Activated naive CD8-positive, alpha-beta T cell treated with anti-CD3 and anti-CD28 coated beads for 36 hours (primary cell): ENCODE measurements around the gene PLCG2. TPM values are rescaled to one million over a fixed set of nuclear protein-coding genes. Genes with fewer than 3 reads are reported as not detected.

Experiments
- DNase-seq: peaks from one replicate; pipeline ENCODE4 v3.0.0; 2021
- H3K27ac Mint-ChIP-seq: one replicate; pipeline ENCODE4 v1.8.0; 2022; ENCODE audit warnings: mild to moderate bottlenecking, moderate library complexity, mixed read lengths
- H3K27me3 Mint-ChIP-seq: one replicate; pipeline ENCODE4 v1.8.0; 2022; ENCODE audit warnings: mild to moderate bottlenecking, mixed read lengths
- H3K36me3 Mint-ChIP-seq: one replicate; pipeline ENCODE4 v1.8.0; 2021; ENCODE audit warnings: mild to moderate bottlenecking, mixed read lengths
- H3K4me1 Mint-ChIP-seq: one replicate; pipeline ENCODE4 v1.8.0; 2021; ENCODE audit warnings: mixed read lengths
- H3K4me3 Mint-ChIP-seq: one replicate; pipeline ENCODE4 v1.8.0; 2022; ENCODE audit warnings: mild to moderate bottlenecking, moderate library complexity, mixed read lengths
- H3K9me3 Mint-ChIP-seq: one replicate; pipeline ENCODE4 v1.8.0; 2022; ENCODE audit warnings: mixed read lengths
- total RNA-seq, 2 experiments: library from RNA; stranded (reverse); gene quantifications; one replicate each; pipeline ENCODE4 v1.2.3, GENCODE V29; 2021

Gene PLCG2
- total RNA-seq, 2 experiments from 2014 or later, result 7.7 to 8.1 TPM

DNA sequence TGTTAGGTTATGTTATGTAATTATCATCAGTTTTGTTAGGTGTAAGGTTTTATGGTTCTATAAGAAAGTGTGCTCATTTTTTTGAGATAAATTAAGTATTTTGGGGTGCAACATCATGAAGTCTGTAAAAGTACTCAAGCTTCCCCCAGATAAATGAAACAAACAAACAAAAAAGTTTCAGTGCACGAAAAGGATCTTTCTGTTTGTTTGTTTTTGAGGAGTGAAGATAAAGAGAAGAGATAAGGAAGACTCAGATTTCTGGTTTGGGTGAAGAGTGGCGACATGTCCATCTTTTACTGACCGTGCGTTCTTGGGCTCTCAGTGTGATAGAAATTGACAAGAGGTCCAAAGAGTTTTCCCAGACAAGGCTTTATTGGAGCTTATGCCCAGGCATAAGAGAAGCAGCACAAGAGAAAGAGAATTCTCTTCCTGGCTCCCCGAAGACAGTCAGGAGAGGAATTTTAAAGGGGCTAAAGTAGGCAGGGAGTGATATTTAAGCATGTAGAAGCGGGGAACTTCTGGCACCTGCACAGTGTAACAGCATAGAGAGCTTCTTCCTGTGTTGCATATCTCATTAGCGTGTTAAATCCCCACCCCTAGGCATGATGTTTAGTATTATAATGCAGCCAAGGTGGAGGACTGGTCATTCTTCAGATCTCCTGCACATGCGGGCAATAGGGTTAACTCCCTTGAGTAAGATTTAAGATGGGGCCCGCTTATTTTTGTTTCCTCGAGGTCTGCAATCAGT is 71.3 kb downstream of the PLCG2 start:
- Mint-ChIP-seq H3K9me3 (no peaks in the 10 kb centered on the region), H3K36me3 (no peaks in the 10 kb centered on the region), H3K27me3 (no peaks in the 10 kb centered on the region), H3K4me1 (no peaks in the 10 kb centered on the region), H3K27ac (no peak overlapping the region), H3K4me3 (no peak overlapping the region)
- no peak for DNase-seq

DNA sequence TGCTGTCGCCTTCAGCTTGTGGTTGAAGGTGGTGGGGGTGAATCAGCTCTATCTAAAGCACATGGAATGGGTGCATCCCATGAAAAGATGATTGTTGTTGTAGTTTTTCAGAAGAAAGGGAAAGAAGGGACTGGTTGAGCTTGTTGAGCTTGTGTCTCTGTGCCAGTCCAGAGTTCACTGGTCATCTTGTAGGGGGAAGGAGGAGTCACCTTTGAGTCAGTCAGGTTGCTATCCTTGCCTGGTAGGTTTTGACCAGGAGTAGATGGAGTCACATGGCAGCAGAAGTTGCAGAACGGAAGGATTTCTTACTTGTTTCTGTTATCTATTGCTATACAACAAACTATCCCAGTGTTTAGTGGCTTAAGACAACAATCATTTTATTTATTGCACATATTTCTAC is 73.3 kb downstream of the PLCG2 start:
- Mint-ChIP-seq H3K9me3 (no peaks in the 10 kb centered on the region), H3K4me3 (no peak overlapping the region), H3K27ac (no peak overlapping the region), H3K27me3 (no peaks in the 10 kb centered on the region), H3K36me3 (no peaks in the 10 kb centered on the region), H3K4me1 (no peaks in the 10 kb centered on the region)
- DNase-seq, result no peak

DNA sequence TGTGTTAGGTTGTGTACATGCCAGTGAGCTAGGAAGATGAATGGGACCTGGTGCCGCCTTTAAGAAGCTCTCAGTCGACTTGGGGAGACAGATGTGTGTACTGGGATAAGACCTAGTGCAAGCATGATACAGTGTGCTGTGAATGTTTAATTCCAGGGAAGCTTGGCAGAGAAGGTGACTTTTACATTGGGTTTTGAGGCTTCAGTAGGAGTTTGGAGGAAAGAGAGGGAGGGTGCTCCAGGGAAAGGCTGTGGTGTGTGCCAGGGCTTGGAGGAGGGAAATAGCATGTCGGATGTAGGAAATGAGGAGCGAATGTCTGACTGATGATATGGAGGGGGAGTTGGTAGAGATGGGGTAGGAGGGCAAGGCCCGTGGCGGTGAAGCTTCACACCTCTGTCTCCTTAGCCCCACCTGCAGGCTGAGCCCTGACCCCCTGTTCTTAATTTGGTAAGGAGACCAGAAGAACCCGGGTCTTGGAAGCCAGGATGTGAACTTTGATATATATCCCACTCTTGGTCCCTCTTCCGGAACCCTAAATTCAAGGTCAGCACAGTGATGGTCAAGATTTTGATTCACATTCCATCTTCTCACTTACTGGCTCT is 76.6 kb downstream of the PLCG2 start:
- H3K27ac Mint-ChIP-seq, result no peak overlapping the region
- H3K4me3 Mint-ChIP-seq, result no peak overlapping the region
- no peaks in the 10 kb centered on the region for H3K27me3 Mint-ChIP-seq
- no peaks in the 10 kb centered on the region for H3K4me1 Mint-ChIP-seq
- no peaks in the 10 kb centered on the region for H3K9me3 Mint-ChIP-seq
- no peaks in the 10 kb centered on the region for H3K36me3 Mint-ChIP-seq
- no peak for DNase-seq

DNA sequence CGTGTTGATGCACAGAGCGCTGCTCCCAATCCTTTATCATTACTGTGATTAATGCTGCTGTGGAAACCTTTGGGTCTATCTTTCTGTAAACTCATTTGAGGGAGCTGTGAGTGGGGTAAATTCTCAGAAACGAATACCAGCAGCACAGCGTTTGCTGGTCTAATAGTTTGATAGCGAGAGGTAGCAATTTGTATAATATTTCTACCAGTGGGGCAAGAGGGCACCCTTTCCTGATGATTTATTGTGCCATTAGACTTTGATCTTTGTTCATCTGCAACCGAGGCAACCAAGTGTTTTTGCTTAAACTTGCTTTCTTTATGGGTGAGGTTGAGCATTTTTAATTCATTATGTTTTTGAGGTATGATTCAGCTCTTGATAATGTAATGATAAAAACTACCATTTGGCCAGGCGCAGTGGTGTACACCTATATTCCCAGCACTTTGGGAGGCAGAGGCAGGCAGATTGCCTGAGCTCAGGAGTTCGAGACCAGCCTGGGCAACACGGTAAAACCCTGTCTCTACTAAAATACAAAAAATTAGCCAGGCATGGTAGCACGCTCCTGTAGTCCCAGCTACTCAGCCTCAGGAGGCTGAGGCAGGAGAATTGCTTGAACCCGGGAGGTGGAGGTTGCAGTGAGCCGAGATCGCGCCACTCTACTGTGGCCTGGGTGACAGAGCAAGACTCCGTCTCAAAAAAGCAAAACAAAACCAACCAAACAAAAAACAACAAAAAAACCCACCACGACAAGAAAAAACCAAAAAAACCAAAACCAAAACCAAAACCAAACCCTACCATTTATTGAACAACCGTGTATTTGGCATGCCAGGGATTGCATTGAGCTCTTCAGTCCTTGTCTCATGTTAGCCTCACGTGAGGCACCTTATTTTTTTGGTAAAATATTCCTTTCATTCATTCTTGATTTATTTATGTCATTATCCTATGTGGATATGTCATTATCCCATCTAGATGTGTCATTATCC is 81.5 kb downstream of the PLCG2 start:
- Mint-ChIP-seq H3K4me3 (no peak overlapping the region), H3K36me3 (no peaks in the 10 kb centered on the region)

DNA sequence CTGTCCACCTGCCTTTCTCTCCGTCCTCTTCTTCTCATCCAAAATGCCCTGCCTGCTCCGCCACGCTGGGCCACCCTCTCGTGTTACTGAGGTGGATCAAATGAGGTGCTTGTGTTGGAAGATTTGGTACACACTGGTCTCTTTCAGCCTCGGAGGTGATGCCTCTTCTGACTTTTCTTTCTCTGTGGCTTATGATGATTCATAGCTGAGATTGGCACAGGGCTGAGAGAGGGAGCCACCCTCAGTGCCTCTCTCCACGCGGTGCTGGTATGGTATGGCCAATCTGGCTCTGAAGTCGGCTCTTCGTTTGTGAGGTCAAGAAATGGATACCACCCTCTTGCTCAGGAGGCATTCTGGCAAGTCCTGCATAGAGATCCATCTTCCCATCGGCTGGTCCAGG is 82.4 kb downstream of the PLCG2 start:
- no peaks in the 10 kb centered on the region for H3K36me3 Mint-ChIP-seq
- H3K4me1 Mint-ChIP-seq, result no peaks in the 10 kb centered on the region
- no peak overlapping the region for H3K4me3 Mint-ChIP-seq
- peaks cover 17% of the 10 kb centered on the region for H3K27me3 Mint-ChIP-seq
- no peak for DNase-seq
- no peaks in the 10 kb centered on the region for H3K9me3 Mint-ChIP-seq
- no peak overlapping the region for H3K27ac Mint-ChIP-seq

More for the DNA sequence above, 81.5 kb downstream of the PLCG2 start:
- DNase-seq, result no peak
- Mint-ChIP-seq H3K27ac (no peak overlapping the region), H3K27me3 (peaks cover 17% of the 10 kb centered on the region), H3K4me1 (no peaks in the 10 kb centered on the region), H3K9me3 (no peaks in the 10 kb centered on the region)

DNA sequence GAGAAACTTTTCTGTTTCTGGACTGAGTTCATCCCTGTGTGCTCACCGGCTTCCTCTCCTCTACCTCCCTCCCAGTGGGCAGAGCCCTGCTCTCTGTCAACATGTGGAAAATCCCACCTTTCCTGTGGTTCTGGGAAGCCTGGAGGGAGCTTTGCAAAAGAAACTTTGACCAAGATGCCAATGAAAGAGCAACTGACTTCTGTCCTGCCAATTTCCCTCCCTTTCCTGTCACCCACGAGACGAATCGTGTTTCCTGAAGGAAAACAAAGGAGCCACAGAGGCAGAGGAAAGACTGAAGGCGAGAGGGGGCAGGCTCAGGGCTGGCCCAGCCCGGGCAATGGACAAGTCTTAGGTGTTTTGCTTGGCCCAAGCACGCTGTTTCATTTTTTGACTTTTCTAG is 82.8 kb downstream of the PLCG2 start:
- Mint-ChIP-seq H3K27ac (no peak overlapping the region), H3K36me3 (no peaks in the 10 kb centered on the region), H3K27me3 (peaks cover 17% of the 10 kb centered on the region), H3K4me1 (no peaks in the 10 kb centered on the region), H3K9me3 (no peaks in the 10 kb centered on the region), H3K4me3 (no peak overlapping the region)
- DNase-seq, result no peak

DNA sequence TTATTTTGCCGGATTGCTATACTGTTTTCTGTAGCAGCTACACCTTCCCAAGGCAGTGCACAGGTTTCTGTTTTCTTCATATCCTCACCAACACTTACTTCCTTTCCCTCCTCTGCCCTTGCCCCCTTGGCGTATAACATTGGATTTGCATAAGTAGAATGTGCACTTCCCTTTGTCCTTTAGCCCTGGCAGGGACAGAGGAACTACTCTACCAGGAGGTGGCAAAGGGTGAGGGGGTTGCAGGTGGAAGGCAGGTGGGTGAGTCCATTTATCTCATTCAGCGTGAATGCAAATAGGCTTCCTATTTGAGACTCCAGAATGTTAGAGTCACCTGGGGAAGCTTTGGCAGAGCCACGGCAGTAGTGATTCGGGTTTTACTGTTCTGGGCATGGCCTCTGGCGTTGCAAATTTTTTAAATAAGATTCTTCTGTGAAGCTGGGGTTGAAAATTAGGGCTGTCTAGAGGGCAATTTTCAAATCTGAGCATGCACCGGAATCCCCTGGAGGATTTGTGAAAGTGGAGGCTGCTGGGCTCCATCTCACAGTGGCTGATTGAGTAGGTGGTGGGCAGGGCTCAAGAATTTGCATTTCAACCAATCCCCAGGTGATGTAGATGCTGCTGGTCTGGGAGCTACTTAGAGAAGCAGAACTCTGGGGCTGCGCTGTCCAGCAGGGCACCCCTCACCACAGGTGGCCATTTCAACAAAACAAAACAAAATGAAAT is 84.7 kb downstream of the PLCG2 start:
- H3K4me1 Mint-ChIP-seq, result no peaks in the 10 kb centered on the region
- H3K9me3 Mint-ChIP-seq, result no peaks in the 10 kb centered on the region
- no peak overlapping the region for H3K27ac Mint-ChIP-seq
- H3K27me3 Mint-ChIP-seq, result peaks cover 17% of the 10 kb centered on the region
- H3K36me3 Mint-ChIP-seq, result no peaks in the 10 kb centered on the region
- H3K4me3 Mint-ChIP-seq, result no peak overlapping the region
- DNase-seq, result no peak

DNA sequence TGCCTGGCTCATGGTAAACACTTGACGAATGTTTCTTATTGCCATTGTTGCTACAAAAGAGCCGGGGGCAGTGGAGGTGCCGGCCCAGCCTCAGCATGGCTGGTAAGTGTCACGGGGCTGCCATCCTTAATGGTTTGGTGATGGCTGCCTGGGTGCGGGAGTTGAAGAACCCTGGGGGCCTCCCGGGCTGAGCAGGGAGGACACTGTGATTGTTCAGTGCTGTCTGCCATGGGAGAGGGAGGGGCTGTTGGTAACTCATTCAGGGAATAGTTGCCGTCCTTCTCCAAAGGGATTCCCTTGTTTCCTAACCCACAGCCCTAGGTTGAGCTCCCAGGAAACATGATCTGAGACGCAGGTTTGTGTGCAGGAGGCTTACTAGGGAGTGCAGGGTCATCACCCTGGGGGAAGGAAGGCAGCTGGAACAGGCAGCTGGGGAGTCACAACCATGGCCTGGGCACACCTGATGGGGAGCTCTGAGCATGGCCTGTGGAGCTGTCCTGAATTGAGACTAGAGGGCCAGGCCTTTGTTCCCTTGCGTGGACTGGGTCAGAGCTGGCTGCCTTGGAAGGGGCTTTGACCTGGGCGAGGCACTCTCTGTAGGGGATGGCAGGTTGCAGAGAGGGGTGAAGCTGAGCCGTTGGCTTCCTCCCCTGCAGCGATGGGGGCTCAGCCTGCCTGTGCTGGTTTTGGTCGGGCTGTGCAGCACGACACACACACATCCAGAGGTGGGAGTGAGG is 85.7 kb downstream of the PLCG2 start:
- Mint-ChIP-seq H3K4me1 (no peaks in the 10 kb centered on the region), H3K36me3 (no peaks in the 10 kb centered on the region), H3K27ac (no peak overlapping the region), H3K4me3 (no peak overlapping the region), H3K9me3 (no peaks in the 10 kb centered on the region), H3K27me3 (peaks cover 17% of the 10 kb centered on the region)
- no peak for DNase-seq

DNA sequence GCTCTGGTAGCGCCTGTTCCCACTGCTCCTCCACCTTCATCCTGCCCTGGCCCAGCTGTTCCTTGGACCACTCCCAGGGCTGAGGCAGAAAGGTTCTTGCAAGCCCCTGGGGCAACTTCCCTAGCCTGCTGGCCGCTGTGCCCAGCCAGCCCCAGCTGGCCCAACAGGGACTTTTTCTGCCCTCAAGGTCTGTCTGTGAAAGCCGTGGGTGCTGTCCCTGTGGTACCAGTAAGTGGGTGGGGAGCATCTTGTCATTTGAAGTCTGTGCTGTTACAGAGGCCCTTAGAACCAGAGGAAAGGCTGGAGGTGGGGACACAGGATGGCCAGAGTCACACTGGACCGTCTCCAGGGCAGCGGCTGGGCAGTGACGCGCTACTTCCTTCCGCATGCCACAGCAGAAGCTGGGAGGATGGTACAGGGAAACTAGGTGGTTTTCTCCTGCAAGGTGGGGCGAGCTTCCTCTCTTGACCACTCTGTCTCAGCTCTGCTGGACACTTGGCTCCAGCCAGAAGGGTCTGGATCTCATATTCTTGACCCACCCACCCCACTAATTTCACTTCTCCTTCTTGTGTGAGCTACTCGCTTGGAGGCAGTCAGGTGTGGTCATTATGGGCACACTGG is 87.8 kb downstream of the PLCG2 start:
- Mint-ChIP-seq H3K4me3 (no peak overlapping the region), H3K36me3 (no peaks in the 10 kb centered on the region), H3K27ac (no peak overlapping the region), H3K9me3 (no peaks in the 10 kb centered on the region), H3K4me1 (no peaks in the 10 kb centered on the region), H3K27me3 (peaks cover 5% of the 10 kb centered on the region)
- no peak for DNase-seq

DNA sequence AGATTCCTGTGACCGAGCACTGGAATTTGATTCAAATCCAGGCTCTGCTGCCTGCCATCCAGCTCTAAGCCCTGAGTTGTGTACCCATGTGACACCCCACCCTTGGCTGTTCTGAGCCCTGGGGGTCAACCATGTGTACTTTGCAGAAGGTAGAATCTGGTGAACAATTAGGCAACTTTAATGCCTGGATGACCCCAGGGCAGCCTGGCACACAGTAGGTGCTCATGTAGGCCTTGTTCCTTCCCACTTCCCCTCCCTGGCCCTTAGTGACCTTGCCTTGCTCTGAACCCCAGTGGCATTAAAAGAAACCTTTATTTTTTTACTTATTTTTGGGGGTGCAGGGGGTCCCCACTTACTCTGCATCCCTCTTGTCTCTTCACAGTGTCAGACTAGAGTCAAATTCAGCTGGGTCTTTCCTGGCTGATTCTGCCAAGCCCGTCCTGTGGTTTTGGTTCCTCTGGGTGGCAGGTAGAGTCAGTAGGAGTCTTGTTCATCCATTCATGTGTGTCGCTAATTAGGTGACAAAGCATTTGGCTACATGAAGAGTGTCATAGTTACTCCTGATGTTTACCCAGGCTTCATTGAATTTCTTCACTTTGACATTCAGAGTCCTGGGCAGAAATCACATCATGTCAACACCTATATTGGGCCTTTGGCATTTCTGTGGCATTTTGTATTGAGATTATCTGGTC is 89.1 kb downstream of the PLCG2 start:
- no peak overlapping the region for H3K27ac Mint-ChIP-seq
- peaks cover 7% of the 10 kb centered on the region for H3K4me1 Mint-ChIP-seq

DNA sequence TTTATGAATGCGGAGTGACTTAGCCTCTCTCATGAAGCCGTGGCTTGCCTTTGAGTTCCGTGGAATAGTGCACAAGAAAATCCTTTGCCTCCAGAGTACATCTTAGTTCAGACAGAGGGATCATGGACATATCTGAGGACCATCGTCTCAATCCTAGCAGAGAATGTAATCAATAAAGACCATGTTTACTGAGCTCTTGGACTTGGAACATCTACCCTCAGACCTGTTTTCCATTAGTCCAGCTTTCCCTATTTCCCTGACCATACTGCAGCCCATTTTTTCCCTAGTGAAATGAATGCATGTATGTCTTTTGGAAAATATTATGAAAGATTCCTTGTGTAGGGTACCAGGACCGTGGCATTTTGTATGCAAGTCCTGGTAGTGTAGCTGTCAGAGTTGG is 90.2 kb downstream of the PLCG2 start:
- Mint-ChIP-seq H3K27ac (no peak overlapping the region), H3K4me1 (peaks cover 11% of the 10 kb centered on the region), H3K9me3 (no peaks in the 10 kb centered on the region), H3K36me3 (no peaks in the 10 kb centered on the region), H3K27me3 (peaks cover 5% of the 10 kb centered on the region), H3K4me3 (no peak overlapping the region)
- DNase-seq, result no peak

More for the DNA sequence above, 89.1 kb downstream of the PLCG2 start:
- no peak overlapping the region for H3K4me3 Mint-ChIP-seq
- H3K36me3 Mint-ChIP-seq, result no peaks in the 10 kb centered on the region
- no peaks in the 10 kb centered on the region for H3K9me3 Mint-ChIP-seq
- peaks cover 5% of the 10 kb centered on the region for H3K27me3 Mint-ChIP-seq
- DNase-seq, result no peak

DNA sequence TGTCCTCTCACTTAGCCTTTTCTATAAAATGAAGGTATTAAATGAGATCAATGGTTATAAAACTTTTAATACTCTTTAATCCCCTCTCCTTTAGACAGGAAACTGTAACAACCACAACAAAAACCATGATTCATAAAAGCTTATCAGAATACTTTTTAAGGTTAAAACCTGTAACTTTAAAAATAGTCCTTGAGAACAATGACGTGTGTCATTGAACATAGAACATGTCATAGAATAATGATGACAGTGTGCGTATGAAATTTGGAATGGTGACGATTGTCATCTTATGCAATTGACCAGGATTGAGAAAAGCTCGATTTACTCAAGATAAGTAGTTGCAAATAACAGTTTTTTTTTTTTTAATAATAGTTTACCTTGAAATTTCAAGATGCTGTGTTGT is 94.1 kb downstream of the PLCG2 start:
- H3K4me1 Mint-ChIP-seq, result peaks cover 11% of the 10 kb centered on the region
- no peak overlapping the region for H3K4me3 Mint-ChIP-seq
- DNase-seq, result no peak

More for the DNA sequence above, 94.1 kb downstream of the PLCG2 start:
- no peaks in the 10 kb centered on the region for H3K27me3 Mint-ChIP-seq
- H3K36me3 Mint-ChIP-seq, result no peaks in the 10 kb centered on the region
- H3K27ac Mint-ChIP-seq, result no peak overlapping the region
- no peaks in the 10 kb centered on the region for H3K9me3 Mint-ChIP-seq
